Measurements from ENCODE around the gene IZUMO1. TPM values are rescaled to one million over a fixed set of nuclear protein-coding genes. Genes with fewer than 3 reads are reported as not detected.

IZUMO1 gene
- total RNA-seq, 4 donors from 2014 or later = not detected

DNA sequence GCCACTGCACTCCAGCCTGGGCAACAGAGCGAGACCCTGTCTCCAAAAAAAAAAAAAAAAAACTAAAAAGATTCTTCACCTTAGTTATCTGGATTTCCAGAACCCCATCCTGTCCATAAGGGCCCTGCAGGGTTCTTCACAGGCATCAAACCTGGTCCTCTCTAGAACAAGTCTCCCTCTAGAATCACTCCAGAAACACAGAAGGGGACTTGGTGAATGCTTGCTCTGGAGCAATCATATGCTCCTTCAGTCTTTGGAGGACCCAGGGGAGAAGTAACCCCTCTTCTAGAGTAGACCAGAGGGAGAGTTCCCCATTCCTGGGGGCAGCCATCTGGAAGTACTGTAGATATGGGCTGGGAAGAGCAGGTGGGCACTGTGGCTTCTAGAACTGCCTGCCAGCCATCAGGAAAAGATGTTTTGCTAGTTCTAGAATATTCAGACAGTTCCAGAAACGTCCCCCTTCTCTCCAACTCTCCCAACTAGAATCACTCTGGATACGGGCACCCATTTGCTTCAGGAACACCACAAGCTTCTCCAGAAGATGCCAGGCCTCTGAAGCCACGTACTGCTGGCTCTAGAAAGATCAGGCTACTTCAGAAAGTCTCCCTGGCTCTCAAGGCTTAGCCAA lies 3.0 kb upstream of the IZUMO1 start:
- H3K36me3 ChIP-seq = peaks cover 0 to 23% (median 0%) of the 10 kb centered on the region in 4 donors
- intact Hi-C loops (cut with DNase I) = no loop called here
- no peak for DNase-seq (ENCODE audit: extremely low spot score)
- 78% methylated on average over 4 of the region's 4 CpGs for WGBS
- H3K4me1 ChIP-seq = peaks cover 20 to 32% (median 25%) of the 10 kb centered on the region in 4 donors
- TF ChIP-seq POLR2A (IDR thresholded peaks at IDR 0.05; ENCODE audit: low read depth) (no peak), EP300 (IDR thresholded peaks at IDR 0.05) (no peak), POLR2AphosphoS5 (IDR thresholded peaks at IDR 0.05) (no peak)
- TF ChIP-seq, protein P1, sequence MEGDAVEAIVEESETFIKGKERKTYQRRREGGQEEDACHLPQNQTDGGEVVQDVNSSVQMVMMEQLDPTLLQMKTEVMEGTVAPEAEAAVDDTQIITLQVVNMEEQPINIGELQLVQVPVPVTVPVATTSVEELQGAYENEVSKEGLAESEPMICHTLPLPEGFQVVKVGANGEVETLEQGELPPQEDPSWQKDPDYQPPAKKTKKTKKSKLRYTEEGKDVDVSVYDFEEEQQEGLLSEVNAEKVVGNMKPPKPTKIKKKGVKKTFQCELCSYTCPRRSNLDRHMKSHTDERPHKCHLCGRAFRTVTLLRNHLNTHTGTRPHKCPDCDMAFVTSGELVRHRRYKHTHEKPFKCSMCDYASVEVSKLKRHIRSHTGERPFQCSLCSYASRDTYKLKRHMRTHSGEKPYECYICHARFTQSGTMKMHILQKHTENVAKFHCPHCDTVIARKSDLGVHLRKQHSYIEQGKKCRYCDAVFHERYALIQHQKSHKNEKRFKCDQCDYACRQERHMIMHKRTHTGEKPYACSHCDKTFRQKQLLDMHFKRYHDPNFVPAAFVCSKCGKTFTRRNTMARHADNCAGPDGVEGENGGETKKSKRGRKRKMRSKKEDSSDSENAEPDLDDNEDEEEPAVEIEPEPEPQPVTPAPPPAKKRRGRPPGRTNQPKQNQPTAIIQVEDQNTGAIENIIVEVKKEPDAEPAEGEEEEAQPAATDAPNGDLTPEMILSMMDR (IDR thresholded peaks at IDR 0.05) = no peak
- H3K27me3 ChIP-seq = peaks cover 0 to 83% (median 32%) of the 10 kb centered on the region in 4 donors
- H3K9me3 ChIP-seq = peaks cover 0 to 3% (median 0%) of the 10 kb centered on the region in 4 donors
- no peak overlapping the region for H3K4me3 ChIP-seq
- no peak overlapping the region for H3K27ac ChIP-seq (replicated peaks in 1 of 4)

DNA sequence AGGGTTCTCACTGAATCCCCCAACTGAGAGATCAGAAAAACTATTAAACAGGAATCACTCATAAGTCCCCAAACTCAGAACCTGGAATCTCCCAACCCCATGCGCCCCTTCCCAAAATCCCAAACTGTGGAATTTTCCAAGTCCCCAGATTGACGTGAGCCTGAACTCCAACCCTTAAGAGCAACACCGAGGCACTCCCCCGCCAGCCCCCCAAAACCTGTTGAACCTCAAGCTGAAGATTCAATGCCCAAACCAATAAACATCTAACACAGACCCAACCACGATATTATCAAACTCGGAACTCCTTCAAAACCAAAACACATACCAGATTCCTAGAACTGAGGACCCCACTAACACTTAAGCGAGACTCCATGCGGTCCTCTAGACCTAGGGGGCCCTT lies 599 bp downstream of the IZUMO1 start:
- Histone ChIP-seq H3K27me3 (peaks cover 0 to 57% (median 13%) of the 10 kb centered on the region in 4 donors), H3K4me1 (peaks cover 10 to 20% (median 16%) of the 10 kb centered on the region in 4 donors), H3K27ac (replicated peaks in 1 of 4) (peak overlapping the region in 2 of 4 donors; percentile 45 to 54), H3K4me3 (no peak overlapping the region), H3K9me3 (peaks cover 0 to 3% (median 0%) of the 10 kb centered on the region in 4 donors), H3K36me3 (peaks cover 0 to 23% (median 0%) of the 10 kb centered on the region in 4 donors)
- intact Hi-C loops (cut with DNase I) = no loop called here
- WGBS = 82% methylated on average over 8 of the region's 8 CpGs
- no peak for DNase-seq (ENCODE audit: extremely low spot score)
- no peak for TF ChIP-seq POLR2AphosphoS5 (IDR thresholded peaks at IDR 0.05)
- TF ChIP-seq EP300 (IDR thresholded peaks at IDR 0.05) = no peak
- no peak for TF ChIP-seq POLR2A (IDR thresholded peaks at IDR 0.05; ENCODE audit: low read depth)
- TF ChIP-seq, protein P1 (IDR thresholded peaks at IDR 0.05) = no peak

DNA sequence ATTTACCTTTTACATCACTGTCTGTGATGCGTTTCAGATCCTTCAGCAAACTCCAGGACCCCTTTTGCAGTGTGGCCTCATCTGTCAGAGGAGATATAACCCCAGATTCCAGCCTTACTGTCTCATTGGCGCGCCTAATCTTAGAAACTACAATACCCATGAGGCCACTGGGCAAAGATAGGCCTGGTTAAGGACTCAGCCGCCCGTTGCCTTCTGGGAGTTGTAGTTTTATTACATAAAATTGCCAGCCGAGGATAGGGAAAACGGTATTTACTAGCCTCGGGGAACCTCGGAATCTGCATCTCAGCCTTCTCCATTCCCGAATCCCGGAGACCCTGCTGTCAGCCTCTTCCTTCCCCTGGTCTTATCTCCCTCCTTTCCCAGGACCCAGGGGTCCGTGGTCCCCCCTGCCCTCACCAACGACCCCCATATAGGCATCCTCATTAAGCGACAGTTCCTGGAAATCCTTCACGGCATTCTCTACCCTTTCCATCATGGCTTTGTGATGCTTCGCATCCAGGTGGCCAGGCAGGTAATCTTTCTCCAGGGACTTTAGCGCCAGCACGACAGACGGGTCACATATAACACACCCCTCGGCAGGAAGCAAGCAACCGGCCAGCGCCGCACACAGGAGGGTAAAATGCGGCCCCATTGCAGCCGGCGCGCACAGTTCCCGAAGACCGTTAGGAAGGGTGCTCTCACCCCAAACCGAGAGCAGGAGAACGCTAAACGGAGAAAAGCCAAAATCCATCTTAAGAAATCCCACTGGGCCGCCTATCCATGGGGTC lies 1.3 kb downstream of the IZUMO1 start:
- intact Hi-C loops (cut with DNase I) = no loop called here

GRCh38 chr19:48742096-48742495 lies 4.6 kb downstream of the IZUMO1 start:
- DNase-seq (ENCODE audit: extremely low spot score) = no peak
- Histone ChIP-seq H3K4me1 (peaks cover 12 to 48% (median 37%) of the 10 kb centered on the region in 4 donors), H3K27me3 (peaks cover 0 to 21% (median 4%) of the 10 kb centered on the region in 4 donors), H3K9me3 (peaks cover 0 to 3% (median 0%) of the 10 kb centered on the region in 4 donors), H3K27ac (replicated peaks in 1 of 4) (peak overlapping the region in 3 of 4 donors; percentile 38 to 77 (median 73)), H3K4me3 (no peak overlapping the region), H3K36me3 (peaks cover 0 to 2% (median 0%) of the 10 kb centered on the region in 4 donors)
- intact Hi-C loops (cut with DNase I) = no loop called here
- TF ChIP-seq, protein P1 (IDR thresholded peaks at IDR 0.05) = no peak
- no peak for TF ChIP-seq POLR2AphosphoS5 (IDR thresholded peaks at IDR 0.05)
- no peak for TF ChIP-seq POLR2A (IDR thresholded peaks at IDR 0.05; ENCODE audit: low read depth)
- TF ChIP-seq EP300 (IDR thresholded peaks at IDR 0.05) = no peak
- WGBS = 94% methylated on average over 11 of the region's 11 CpGs

More for the DNA sequence above, 1.3 kb downstream of the IZUMO1 start:
- no peak for DNase-seq (ENCODE audit: extremely low spot score)
- TF ChIP-seq POLR2AphosphoS5 (IDR thresholded peaks at IDR 0.05) = peak in 1 of 2 donors; percentile 25
- TF ChIP-seq, protein P1 (IDR thresholded peaks at IDR 0.05) = no peak
- Histone ChIP-seq H3K4me1 (peaks cover 10 to 26% (median 19%) of the 10 kb centered on the region in 4 donors), H3K4me3 (no peak overlapping the region), H3K27me3 (peaks cover 0 to 50% (median 7%) of the 10 kb centered on the region in 4 donors), H3K27ac (replicated peaks in 1 of 4) (no peak overlapping the region), H3K9me3 (peaks cover 0 to 3% (median 0%) of the 10 kb centered on the region in 4 donors), H3K36me3 (peaks cover 0 to 16% (median 0%) of the 10 kb centered on the region in 4 donors)
- 30% methylated on average over 32 of the region's 33 CpGs for WGBS

All from esophagus muscularis mucosa (tissue), 4 donors.